Globus pallidus (tissue), 1 donor: Measurements from ENCODE around the gene IRF3.
A peak's percentile ranks its signal among the peaks of the same experiment; 100 is the strongest.

Source experiments
- DNase-seq: peaks from one replicate; pipeline ENCODE4 v3.0.0-alpha.2; 2015; ENCODE audit warnings: low spot score

Gene IRF3

GRCh38 chr19:49687566-49688316 lies 22.1 kb upstream of the IRF3 start:
- DNase-seq = no peak

- no peak for DNase-seq
Observed at GRCh38 chr19:49687150-49687549, 21.5 kb upstream of the IRF3 start.

- no peak for DNase-seq
Observed at GRCh38 chr19:49686503-49687088, 20.9 kb upstream of the IRF3 start.

DNA sequence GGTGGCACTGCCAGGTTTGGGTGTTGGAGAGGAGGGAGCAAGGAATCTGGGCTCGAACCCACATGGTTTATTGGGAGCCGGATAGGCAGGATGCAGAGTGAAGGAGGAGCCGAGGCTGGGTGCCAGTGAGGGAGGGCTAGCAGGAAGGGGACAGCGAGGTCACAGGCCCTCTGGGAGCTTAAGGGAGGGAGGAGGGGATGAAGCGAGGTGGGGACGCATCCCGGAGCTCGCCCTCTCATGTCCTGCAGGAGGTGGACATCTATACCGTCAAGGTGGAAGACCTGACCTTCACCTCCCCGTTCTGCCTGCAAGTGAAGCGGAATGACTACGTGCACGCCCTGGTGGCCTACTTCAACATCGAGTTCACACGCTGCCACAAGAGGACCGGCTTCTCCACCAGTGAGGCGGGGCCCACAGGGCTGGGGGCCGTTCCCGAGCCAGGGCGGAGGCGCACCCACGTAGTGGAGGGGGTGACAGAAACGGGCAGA lies 20.2 kb upstream of the IRF3 start:
- DNase-seq = no peak

- DNase-seq = no peak
Observed at GRCh38 chr19:49684983-49685553, 19.4 kb upstream of the IRF3 start.

GRCh38 chr19:49684251-49684982 lies 18.8 kb upstream of the IRF3 start:
- DNase-seq = no peak

DNA sequence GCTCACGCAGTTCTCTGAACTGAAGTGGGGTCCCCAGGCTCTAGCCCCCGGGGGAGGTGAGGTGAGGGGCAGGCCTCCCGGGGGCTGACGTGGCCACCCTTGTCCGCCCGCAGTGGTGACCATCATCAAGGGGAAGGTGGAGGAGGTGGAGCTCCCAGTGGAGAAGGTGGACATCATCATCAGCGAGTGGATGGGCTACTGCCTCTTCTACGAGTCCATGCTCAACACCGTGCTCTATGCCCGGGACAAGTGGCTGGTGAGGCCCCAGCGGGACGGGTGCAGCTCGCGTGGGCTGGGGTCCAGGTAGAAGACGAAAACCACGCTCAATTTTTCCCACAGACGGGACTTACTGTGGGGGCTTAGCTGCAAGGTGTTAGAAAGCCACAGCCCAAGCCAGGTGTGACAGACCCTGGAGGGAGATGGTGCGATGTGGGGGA lies 18.2 kb upstream of the IRF3 start:
- DNase-seq = no peak

DNA sequence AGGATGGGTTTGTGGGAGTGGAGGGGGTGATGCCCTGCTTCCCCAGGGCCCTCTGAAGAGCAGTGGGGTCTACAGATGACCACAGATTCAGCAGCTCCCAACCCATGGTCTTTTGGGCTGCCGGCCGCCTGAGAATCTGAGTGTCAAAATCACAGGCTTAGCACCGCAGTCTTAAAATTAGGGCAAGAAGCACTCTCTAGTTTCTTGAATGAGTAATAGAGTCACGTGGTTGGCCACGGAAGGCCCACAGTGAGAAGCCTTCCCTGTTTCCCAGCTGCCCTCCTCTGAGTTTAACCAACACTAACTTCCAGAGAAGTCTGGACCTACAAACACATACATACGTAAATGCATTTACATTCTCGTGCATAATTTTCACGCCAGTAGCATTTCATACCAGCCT lies 16.6 kb upstream of the IRF3 start:
- no peak for DNase-seq

GRCh38 chr19:49681830-49682229 lies 16.2 kb upstream of the IRF3 start:
- no peak for DNase-seq

DNA sequence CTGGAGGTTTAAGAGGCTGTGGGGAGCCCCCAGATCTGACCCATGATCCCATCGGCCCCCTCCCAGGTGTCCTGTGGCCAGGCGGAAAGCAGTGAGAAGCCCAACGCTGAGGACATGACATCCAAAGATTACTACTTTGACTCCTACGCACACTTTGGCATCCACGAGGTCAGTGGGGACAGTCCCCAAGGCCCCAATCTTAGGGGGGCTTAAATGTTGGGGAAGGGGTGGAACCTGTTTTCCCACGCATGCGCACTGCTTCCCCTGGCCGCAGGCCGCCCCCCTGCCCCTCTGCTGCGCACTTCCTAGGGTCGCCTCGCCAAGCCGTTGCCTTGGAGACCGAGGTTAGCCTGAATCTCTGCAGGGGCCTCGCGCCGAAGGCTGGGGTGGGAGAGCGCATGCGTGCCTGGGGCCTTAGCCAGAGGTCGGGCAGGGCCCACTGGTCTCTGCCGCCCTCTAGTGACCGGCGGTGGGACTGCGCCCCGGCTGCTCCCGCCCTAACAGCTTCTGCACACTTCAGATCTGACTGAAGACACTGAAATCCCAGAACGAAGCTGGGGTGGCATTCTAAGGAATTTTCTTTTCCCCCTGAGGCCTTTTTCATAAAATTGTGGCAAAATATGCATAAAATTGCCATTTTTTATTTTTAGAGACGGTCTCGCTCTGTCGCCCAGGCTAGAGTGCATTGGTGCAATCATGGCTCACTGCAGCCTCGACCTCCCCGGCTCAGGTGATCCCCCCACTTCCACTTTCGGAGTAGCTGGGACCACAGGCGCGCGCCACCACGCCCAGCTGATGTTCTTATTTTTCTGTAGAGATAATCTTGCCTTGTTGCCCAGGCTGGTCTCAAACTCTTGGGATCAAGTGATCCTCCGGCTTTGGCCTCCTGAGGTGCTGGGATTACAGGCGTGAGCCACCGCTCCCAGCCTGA lies 15.0 kb upstream of the IRF3 start:
- peak; percentile 84 for DNase-seq

GRCh38 chr19:49679771-49680413 lies 14.2 kb upstream of the IRF3 start:
- no peak for DNase-seq

DNA sequence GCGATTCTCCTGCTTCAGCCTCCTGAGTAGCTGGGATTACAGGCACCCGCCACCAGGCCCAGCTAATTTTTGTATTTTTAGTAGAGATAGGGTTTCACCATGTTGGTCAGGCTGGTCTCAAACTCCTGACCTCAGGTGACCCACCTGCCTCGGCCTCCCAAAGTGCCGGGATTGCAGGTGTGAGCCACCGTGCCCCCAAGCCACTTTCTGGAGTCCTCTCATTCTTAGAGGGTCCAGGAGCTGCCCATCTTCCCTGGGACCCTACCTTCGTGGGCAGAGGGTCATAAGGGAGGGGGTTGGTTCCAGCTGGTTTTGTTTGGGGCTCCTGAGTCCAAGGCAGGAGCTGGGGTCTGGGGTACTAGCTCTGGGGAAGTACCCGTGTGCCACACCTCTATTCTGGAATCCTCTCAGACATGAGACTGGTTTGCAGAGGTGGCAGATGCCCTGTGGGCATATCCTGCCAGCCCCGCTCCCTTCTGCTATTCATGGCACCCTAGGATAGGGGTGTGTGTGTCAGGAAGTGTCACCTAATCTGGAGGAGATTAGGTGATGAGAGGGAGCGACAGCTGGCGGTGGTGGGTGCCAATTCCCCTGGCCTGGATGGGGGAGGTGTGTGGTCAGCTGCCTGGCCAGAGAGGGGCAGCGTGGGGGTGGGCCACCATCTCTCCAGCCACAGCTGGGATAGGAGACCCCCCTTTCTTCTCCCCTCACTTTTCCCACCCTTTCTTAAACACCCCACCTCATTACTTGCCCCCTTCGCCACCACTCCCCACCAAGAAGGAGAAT lies 13.5 kb upstream of the IRF3 start:
- no peak for DNase-seq

DNA sequence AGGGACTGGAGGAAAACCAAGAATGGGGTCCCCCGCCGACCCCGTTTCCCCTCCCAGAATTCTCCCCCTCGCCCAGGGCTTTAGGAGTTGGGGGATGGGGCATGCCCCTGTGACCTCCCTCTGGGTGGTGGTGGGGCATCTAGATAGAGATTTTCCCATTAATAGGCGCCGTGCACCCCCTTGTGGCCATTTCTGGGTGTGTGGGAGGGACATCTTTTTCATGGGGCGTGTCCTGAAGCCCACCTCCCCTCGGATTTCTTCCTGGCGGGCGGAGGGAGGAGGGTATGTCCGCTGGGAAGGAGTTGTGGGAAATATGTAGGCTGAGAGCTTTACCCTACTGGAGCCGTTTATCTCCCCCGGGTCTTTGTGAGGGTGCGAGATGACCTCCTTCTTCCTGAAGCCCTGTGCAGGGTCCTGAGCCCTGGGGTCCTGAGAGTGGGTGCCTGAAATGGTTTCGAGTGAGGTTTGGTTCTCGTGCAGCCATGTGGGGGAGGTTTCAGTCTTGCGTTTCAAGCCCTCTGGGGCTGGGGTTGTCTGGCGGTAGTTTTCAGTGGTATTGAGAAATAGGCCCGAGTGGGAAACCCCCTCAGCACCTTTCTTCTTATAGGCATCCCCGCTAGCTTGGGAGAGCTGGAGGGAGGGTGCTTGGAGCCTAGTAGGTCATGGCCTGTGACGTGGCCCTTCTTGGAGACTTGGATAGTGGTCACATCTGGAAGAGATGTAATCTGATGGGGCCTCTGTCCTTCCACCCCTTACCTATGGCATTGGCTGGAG lies 12.4 kb upstream of the IRF3 start:
- no peak for DNase-seq

GRCh38 chr19:49677231-49677900 lies 11.7 kb upstream of the IRF3 start, which contains the start of gene PRMT1:
PRMT1 (plus strand) TSS chr19:49677271; CDS start chr19:49677281, 10 bp downstream.
- no peak for DNase-seq

GRCh38 chr19:49676784-49677230 lies 11.2 kb upstream of the IRF3 start:
- peak; percentile 100 for DNase-seq

GRCh38 chr19:49676136-49676783 lies 10.6 kb upstream of the IRF3 start:
- DNase-seq = no peak

- DNase-seq = peak; percentile 73
Observed at GRCh38 chr19:49672131-49672919, 6.7 kb upstream of the IRF3 start.
